ENCODE results near the gene CALML3.

Gene CALML3

GRCh38 chr10:5508786-5509185 is 16.0 kb upstream of the CALML3 start:
- TF ChIP-seq CTCF (conservative IDR thresholded peaks at IDR 0.05; ENCODE audit: low read depth, low read length): no peak
- no peak overlapping the region for H3K4me3 ChIP-seq (ENCODE audit: low read length)
- no peak for DNase-seq (ENCODE audit: low read depth)

- H3K4me3 ChIP-seq (ENCODE audit: low read length): no peak overlapping the region
- no peak for TF ChIP-seq CTCF (conservative IDR thresholded peaks at IDR 0.05; ENCODE audit: low read depth, low read length)
- no peak for DNase-seq (ENCODE audit: low read depth)
Observed at GRCh38 chr10:5509236-5509635, 15.5 kb upstream of the CALML3 start.

- DNase-seq (ENCODE audit: low read depth): no peak
- TF ChIP-seq CTCF (conservative IDR thresholded peaks at IDR 0.05; ENCODE audit: low read depth, low read length): no peak
Observed at GRCh38 chr10:5509691-5510090, 15.1 kb upstream of the CALML3 start.

GRCh38 chr10:5510281-5511072 is 14.3 kb upstream of the CALML3 start:
- DNase-seq (ENCODE audit: low read depth): no peak
- TF ChIP-seq CTCF (conservative IDR thresholded peaks at IDR 0.05; ENCODE audit: low read depth, low read length): no peak
- H3K4me3 ChIP-seq (ENCODE audit: low read length): no peak overlapping the region

More at GRCh38 chr10:5509691-5510090, 15.1 kb upstream of the CALML3 start:
- H3K4me3 ChIP-seq (ENCODE audit: low read length): no peak overlapping the region

DNA sequence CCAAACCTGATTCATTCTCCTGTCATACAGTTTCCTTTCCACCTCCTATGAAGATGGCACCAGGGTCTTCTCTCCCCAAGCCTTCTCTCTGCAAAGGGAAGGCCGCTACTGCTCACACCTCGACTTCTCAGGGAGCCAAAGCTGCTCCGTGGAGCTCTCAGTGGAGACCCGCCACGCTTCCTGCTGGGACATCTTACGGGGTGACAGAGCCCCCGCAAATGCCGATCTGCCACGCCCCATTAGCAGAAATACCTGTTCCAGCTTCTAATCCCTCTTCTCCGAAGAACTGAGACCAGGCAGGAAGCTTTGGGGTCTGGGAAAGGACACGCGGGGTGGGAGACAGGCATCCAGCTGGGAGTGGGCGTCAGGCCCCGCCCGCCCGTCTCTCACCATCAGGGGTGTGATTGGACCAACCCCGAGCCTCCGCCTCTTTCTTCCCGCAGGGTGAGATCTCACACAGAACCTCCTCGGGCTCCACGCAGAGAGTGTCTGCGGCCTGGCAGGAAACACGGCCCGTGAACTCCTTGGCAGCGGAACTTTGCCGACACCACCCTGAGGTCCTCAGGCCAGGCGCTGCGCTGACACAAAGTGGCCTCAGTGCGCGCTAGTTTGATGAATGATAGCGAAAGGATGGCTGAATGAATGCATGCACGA is 13.4 kb upstream of the CALML3 start:
- H3K4me3 ChIP-seq (ENCODE audit: low read length): no peak overlapping the region
- DNase-seq (ENCODE audit: low read depth): no peak
- no peak for TF ChIP-seq CTCF (conservative IDR thresholded peaks at IDR 0.05; ENCODE audit: low read depth, low read length)

DNA sequence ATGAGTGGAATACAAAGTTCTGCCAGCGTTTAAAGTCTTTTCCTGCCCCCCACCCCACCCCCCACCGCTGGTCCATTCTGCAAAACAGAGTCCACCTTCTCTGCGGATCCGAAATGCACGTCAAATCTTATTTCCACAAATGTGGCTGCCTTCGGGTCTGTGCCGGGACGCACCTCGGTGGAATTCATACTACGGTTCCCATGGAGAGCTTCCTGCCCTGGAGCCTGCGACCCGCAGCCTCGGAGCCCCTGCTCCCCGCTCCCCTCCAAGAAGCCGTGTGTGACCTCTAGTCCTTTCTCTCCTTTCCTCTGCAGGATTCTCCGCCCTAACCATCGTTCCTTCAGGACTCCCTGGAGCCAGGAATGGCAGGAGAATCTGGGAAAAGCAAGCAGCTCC is 12.9 kb upstream of the CALML3 start:
- no peak overlapping the region for H3K4me3 ChIP-seq (ENCODE audit: low read length)
- TF ChIP-seq CTCF (conservative IDR thresholded peaks at IDR 0.05; ENCODE audit: low read depth, low read length): no peak
- DNase-seq (ENCODE audit: low read depth): no peak

GRCh38 chr10:5512331-5512730 is 12.4 kb upstream of the CALML3 start:
- no peak for TF ChIP-seq CTCF (conservative IDR thresholded peaks at IDR 0.05; ENCODE audit: low read depth, low read length)
- H3K4me3 ChIP-seq (ENCODE audit: low read length): no peak overlapping the region
- no peak for DNase-seq (ENCODE audit: low read depth)
